Left ventricle myocardium inferior (tissue), 1 donor: Measurements from ENCODE around the gene APEH. TPM values are rescaled to one million over a fixed set of nuclear protein-coding genes. Genes with fewer than 3 reads are reported as not detected.

ENCODE experiments used
- DNase-seq: peaks from one replicate; pipeline ENCODE4 v3.0.0-alpha.2; 2020
- H3K27ac ChIP-seq: fragments of 200-600 bp; replicated peaks from 2 replicates; pipeline ENCODE4 v1.8.0; 2021
- H3K27me3 ChIP-seq: fragments of 200-600 bp; 2 replicates; pipeline ENCODE4 v1.8.0; 2021; ENCODE audit warnings: low read depth
- H3K36me3 ChIP-seq: fragments of 200-600 bp; 2 replicates; pipeline ENCODE4 v1.8.0; 2021
- H3K4me1 ChIP-seq: fragments of 200-600 bp; 2 replicates; pipeline ENCODE4 v1.8.0; 2021
- H3K4me3 ChIP-seq: fragments of 200-600 bp; 2 replicates; pipeline ENCODE4 v1.8.0; 2021; ENCODE audit warnings: mild to moderate bottlenecking, moderate library complexity
- H3K9me3 ChIP-seq: fragments of 200-600 bp; replicated peaks from 2 replicates; pipeline ENCODE4 v1.8.0; 2021
- intact Hi-C: fragments of 100-400 bp; cut with micrococcal nuclease; formaldehyde crosslinking; loops from one replicate; pipeline ENCODE4 v1.11.0; 2022
- total RNA-seq: library from RNA; stranded (reverse); fragmentation: NEBNext Ultra II Directional; extraction: Animal tissue kit (Norgen Biotek cat#: 25700); gene quantifications from one replicate; pipeline ENCODE4 v1.2.1, GENCODE V29; 2021
- TF ChIP-seq, protein P1 (sequence below): fragments of 200-600 bp; IDR thresholded peaks from 2 replicates; pipeline ENCODE4 v1.8.0; 2021; ENCODE audit warnings: antibody characterized with exemption, mild to moderate bottlenecking, borderline replicate concordance
- donor health status: DM: no; HTN: yes; CAD: no; lungs with severe emphysema.

APEH gene
- total RNA-seq, 1 donor from 2014 or later, result 99.0 TPM

- Histone ChIP-seq H3K4me3 (no peak overlapping the region), H3K4me1 (peaks cover 18% of the 10 kb centered on the region), H3K36me3 (peaks cover 31% of the 10 kb centered on the region), H3K27me3 (no peaks in the 10 kb centered on the region), H3K9me3 (no peaks in the 10 kb centered on the region), H3K27ac (no peak overlapping the region)
- TF ChIP-seq, protein P1, sequence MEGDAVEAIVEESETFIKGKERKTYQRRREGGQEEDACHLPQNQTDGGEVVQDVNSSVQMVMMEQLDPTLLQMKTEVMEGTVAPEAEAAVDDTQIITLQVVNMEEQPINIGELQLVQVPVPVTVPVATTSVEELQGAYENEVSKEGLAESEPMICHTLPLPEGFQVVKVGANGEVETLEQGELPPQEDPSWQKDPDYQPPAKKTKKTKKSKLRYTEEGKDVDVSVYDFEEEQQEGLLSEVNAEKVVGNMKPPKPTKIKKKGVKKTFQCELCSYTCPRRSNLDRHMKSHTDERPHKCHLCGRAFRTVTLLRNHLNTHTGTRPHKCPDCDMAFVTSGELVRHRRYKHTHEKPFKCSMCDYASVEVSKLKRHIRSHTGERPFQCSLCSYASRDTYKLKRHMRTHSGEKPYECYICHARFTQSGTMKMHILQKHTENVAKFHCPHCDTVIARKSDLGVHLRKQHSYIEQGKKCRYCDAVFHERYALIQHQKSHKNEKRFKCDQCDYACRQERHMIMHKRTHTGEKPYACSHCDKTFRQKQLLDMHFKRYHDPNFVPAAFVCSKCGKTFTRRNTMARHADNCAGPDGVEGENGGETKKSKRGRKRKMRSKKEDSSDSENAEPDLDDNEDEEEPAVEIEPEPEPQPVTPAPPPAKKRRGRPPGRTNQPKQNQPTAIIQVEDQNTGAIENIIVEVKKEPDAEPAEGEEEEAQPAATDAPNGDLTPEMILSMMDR, result no peak
- no peak for DNase-seq
- intact Hi-C loops, result no loop called here
Measured at GRCh38 chr3:49714728-49715550, 40.8 kb downstream of the APEH start.

DNA sequence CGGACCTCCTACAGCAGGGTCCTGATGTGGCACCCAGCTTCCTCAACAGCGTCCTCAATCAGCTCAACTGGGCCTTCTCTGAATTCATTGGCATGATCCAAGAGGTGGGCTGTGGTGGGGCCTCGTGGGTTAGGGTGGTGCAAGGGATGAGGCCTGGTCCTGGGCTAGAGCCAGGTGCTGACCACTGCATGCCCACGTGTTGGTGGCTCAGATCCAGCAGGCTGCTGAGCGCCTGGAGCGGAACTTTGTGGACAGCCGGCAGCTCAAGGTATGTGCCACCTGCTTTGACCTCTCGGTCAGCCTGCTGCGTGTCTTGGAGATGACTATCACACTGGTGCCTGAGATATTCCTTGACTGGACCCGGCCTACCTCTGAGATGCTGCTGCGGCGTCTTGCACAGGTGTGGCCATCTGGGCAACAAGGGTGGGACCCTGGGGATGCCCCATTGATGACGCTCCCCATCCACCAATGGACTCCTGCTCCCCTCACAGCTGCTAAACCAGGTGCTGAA is 41.5 kb downstream of the APEH start:
- Histone ChIP-seq H3K4me3 (no peak overlapping the region), H3K27me3 (no peaks in the 10 kb centered on the region), H3K36me3 (peaks cover 32% of the 10 kb centered on the region), H3K27ac (no peak overlapping the region), H3K9me3 (no peaks in the 10 kb centered on the region), H3K4me1 (peaks cover 25% of the 10 kb centered on the region)
- TF ChIP-seq, protein P1, result no peak
- intact Hi-C loops, result no loop called here
- DNase-seq, result no peak

DNA sequence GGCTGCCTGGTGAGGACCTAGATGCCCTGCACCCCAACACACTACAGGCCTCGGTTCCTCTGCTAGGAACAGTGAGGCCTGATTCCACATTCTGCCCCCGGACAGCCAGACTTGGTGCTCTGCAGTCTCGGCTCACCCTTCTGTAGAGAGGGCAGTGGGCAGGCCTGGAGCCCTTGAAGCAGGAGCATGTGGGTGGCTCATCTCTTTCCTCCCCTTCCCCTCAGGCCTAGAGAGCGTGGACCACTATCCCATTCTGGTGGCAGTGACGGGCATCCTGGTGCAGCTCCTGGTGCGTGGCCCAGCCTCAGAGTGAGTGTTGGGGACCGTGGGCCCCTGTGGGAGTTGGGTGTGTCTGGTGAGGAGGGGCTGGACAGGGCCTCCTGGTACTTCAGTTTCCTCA is 42.0 kb downstream of the APEH start:
- no peaks in the 10 kb centered on the region for H3K27me3 ChIP-seq
- H3K36me3 ChIP-seq, result peaks cover 37% of the 10 kb centered on the region
- DNase-seq, result no peak
- no peak overlapping the region for H3K27ac ChIP-seq
- intact Hi-C loops, result no loop called here
- TF ChIP-seq, protein P1, result no peak
- H3K9me3 ChIP-seq, result no peaks in the 10 kb centered on the region
- H3K4me1 ChIP-seq, result peaks cover 29% of the 10 kb centered on the region
- no peak overlapping the region for H3K4me3 ChIP-seq

GRCh38 chr3:49716691-49717210 is 42.6 kb downstream of the APEH start:
- TF ChIP-seq, protein P1, result no peak
- Histone ChIP-seq H3K9me3 (no peaks in the 10 kb centered on the region), H3K27ac (no peak overlapping the region), H3K4me1 (peaks cover 29% of the 10 kb centered on the region), H3K4me3 (no peak overlapping the region), H3K27me3 (no peaks in the 10 kb centered on the region), H3K36me3 (peaks cover 43% of the 10 kb centered on the region)
- no peak for DNase-seq
- intact Hi-C loops, result no loop called here

DNA sequence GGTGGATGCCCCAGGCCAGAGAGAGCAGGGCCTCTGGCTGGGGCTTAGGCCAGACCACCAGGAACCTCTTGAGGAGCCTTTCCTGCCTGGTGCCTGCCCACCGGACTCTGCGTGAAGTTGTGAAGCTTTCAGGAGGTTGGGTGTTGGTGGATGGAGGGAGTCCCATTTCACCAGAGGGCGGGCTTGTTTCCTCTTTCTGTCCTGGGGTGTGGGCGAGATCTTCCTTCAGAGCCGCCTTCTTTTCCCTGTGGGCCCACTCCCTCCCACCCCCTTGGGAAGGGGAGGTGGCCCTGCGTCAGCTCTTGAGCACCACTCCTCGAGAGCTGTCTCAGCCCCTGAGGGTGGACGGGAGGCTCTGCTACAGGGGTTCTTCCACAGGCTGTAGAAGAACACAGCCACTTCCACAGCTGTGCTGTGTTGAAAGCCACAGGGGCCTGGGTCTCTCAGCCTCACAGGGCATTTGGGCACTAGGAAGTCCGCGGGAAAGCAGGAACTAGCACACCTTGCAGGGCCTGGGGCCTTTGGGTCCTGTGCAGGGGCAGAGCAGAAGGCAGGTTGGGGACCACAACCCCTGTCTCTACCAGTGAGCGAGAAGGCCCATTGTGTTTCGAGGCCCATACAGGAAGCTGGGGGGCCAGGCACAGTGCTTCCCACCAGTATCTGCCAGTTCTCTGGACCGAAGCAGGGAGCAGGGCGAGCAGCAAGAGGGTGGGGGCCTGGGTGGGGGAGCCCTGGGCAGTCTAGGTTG is 43.2 kb downstream of the APEH start:
- Histone ChIP-seq H3K27ac (no peak overlapping the region), H3K4me1 (peaks cover 35% of the 10 kb centered on the region), H3K36me3 (peaks cover 47% of the 10 kb centered on the region), H3K4me3 (no peak overlapping the region), H3K27me3 (no peaks in the 10 kb centered on the region), H3K9me3 (no peaks in the 10 kb centered on the region)
- DNase-seq, result no peak
- TF ChIP-seq, protein P1, result no peak
- intact Hi-C loops, result no loop called here
